Stimulated activated CD8-positive, alpha-beta memory T cell treated with anti-CD3 and anti-CD28 coated beads, Interleukin-12 subunit alpha, Interleukin-12 subunit beta, amount 100 ng/mL, for 4 hours (primary cell): Measurements from ENCODE around the gene PAFAH1B2.
"Not testable (repeated sequence)": the region's sequence is repeated elsewhere in the genome, so short reads cannot be mapped to it uniquely, and the experiment has no call there.

Source experiments
- DNase-seq: peaks from one replicate; pipeline ENCODE4 v3.0.0-alpha.2; 2020; ENCODE audit warnings: low read depth

Gene PAFAH1B2

DNA sequence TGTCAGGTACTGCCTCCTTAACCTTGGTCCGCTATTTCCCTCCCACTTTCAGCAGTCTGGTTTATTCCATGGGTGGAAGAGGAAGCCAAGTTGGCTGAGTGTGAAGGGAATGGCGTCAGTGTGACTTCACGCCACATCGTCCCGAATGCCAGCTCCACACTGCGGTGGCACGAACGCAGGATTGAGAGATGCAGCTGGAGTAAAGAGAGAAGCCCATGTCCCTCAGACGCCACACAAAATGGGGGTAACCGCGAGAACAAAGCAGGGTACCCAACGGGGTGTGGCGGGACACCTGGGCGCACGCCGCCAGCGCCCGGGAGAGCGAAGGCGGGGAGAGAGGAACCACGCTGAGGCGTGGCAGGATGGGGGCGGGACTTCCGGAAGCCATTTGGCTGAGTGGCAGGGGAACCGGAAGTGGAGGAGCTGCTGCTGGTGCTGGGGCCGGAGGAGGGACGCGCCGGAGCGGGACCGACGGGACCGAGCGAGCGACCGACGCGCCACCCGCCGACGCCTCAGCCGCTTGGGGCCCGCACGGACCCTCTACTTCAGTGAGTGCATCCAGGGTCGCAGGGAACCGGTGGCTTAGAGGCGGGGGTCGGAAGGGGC is at the start of gene PAFAH1B2:
Gene PAFAH1B2, plus strand, starts transcription at position 417 of the 606 bp plus-strand sequence. CDS start 8,161 bp downstream, outside the sequence.
- DNase-seq: peak; percentile 89

- no peak for DNase-seq
Measured at GRCh38 chr11:117094776-117095175, 49.3 kb upstream of the PAFAH1B2 start.

- DNase-seq: no peak
Measured at GRCh38 chr11:117095284-117096161, 48.6 kb upstream of the PAFAH1B2 start.

DNA sequence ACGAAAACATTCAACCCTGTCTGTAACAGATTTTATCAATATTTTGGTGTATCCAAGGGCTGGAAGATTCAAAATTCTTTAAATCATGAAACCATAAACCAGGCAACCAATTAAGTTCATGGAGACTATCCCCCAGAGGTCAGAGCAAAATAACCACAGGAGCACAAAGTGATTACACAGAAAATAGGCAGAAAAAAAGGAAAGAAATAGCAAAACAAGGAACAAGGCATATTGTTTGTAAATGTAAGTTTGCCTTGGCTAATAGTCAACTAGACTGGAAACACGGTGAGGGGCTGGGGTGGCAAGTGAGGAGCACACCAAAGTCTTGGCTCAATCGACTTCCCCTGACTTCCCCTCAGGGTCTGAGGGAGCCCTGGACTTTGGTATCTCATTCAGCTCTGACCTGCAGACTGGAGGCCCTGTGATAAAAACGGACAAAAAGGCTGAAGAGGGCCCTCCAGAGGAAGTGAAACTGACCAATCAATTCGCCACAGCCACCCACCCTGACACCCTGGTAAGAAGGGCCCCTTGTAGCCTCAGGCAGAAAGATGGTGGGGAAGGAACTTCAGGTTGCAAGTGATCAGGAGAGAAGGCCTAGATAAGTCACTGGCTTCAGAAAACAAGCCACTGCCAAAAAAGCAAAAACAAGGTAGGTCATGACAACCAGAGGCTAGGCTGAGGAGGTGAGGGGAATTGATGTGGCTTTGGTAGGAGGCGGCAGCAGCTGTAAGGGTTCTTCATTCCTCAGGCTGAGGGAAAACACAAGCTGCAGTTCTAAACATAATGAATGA is 47.7 kb upstream of the PAFAH1B2 start:
- no peak for DNase-seq

- DNase-seq: no peak
Measured at GRCh38 chr11:117097014-117097388, 47.1 kb upstream of the PAFAH1B2 start.

GRCh38 chr11:117097389-117098268 is 46.5 kb upstream of the PAFAH1B2 start:
- DNase-seq: no peak

GRCh38 chr11:117098269-117099232 is 45.5 kb upstream of the PAFAH1B2 start, which contains the start of gene SIK3:
TSS of gene SIK3 (minus strand) at chr11:117098428. CDS start at chr11:117098415, 13 bp downstream.
- peak; percentile 95 for DNase-seq

- no peak for DNase-seq
Measured at GRCh38 chr11:117099696-117100095, 44.4 kb upstream of the PAFAH1B2 start.

DNA sequence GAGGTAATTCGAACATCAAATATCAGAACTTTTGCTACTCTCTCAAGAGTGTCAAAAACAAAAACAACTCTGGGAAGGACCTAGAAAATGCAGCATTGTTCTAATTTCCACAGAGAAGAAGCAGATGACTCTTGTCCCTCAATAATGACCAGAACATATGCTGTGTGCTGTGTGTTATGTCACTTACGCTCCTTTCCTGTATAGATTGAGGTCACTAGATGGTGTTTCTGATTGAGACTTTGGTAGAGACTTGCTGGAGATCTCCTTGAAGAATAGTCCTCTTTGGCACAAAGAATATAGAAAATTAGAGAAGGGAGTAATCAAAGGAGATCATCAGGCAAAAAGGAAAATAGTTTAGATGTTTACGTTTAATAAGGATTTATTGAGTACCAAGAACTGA is 43.5 kb upstream of the PAFAH1B2 start:
- DNase-seq: no peak

DNA sequence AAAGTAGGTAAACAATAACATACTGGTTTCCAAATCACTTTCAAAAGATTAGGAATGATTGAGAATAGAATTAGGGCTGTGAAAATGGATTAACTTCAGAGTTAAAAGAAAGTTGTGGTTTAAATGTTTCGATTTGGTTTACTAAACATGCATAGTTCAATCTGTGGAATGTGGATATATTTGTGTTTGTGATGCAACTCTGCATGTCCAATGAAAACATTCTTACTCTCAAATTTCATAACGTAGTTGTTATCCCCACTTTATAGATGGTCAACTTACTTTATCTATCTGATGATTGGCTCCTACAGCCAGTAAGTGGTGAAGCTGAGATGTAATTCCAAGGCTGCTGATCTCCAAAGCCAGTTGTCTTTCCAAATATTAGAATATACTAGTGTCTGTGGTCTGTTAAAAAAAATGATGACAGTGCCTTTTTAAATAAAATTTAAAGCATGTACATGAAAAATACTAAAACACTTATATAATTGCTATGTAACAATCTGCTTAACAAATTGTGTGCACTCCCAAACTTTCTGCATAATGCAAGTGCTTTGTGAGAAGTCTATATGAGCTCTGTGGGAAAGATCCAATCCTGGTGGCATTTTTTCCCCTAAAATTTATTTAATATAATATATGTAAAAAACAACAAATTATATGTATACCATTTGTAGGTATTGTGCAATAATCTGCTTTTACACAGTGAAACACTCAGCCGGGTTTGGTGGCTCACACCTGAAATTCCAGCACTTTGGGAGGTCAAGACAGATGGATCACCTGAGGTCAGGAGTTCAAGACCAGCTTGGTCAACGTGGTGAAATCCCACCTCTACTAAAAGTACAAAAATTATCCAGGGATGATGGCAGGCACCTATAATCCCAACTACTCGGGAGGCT is 36.1 kb upstream of the PAFAH1B2 start:
- DNase-seq: no peak

DNA sequence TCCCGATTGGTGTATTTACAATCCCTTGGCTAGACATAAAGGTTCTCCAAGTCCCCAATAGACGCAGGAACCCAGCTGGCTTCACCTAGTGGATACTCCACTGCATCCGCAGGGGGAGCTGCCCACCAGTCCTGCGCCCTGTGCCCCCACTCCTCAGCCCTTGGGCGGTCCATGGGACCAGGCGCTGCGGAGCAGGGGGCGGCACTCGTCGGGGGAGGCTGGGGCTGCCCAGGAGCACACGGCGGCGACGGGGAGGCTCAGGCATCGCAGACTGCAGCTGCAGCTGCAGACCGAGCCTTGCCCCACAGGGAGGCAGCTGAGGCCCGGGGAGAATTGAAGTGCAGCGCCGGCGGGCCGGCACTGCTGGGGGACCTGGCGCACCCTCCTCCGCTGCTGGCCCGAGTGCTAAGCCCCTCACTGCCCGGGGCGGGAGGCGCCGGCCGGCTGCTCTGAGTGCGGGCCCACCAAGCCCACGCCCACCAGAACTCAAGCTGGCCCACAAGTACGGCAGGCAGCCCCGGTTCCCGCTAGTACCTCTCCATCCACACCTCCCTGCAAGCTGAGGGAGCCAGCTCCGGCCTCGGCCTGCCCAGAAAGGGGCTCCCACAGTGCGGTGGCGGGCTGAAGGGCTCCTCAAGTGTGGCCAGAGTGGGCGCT is 33.7 kb upstream of the PAFAH1B2 start:
- DNase-seq: no peak

DNA sequence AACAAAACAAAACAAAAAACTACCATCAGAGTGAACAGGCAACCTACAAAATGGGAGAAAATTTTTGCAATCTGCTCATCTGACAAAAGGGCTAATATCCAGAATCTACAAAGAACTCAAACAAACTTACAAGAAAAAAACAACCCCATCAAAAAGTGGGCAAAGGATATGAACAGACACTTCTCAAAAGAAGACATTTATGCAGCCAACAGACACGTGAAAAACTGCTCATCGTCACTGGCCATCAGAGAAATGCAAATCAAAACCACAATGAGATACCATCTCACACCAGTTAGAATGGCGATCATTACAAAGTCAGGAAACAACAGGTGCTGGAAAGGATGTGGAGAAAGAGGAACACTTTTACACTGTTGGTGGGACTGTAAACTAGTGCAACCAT is 31.6 kb upstream of the PAFAH1B2 start:
- not testable (repeated sequence) for DNase-seq

DNA sequence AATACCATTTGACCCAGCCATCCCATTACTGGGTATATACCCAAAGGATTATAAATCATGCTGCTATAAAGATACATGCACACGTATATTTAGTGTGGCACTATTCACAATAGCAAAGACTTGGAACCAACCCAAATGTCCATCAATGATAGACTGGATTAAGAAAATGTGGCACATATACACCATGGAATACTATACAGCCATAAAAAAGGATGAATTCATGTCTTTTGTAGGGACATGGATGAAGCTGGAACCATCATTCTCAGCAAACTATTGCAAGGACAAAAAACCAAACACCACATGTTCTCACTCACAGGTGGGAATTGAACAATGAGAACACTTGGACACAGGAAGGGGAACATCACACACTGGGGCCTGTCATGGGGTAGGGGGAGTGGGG is 31.1 kb upstream of the PAFAH1B2 start:
- not testable (repeated sequence) for DNase-seq

GRCh38 chr11:117117681-117118080 is 26.4 kb upstream of the PAFAH1B2 start:
- DNase-seq: no peak

- no peak for DNase-seq
Measured at GRCh38 chr11:117121176-117121575, 22.9 kb upstream of the PAFAH1B2 start.

DNA sequence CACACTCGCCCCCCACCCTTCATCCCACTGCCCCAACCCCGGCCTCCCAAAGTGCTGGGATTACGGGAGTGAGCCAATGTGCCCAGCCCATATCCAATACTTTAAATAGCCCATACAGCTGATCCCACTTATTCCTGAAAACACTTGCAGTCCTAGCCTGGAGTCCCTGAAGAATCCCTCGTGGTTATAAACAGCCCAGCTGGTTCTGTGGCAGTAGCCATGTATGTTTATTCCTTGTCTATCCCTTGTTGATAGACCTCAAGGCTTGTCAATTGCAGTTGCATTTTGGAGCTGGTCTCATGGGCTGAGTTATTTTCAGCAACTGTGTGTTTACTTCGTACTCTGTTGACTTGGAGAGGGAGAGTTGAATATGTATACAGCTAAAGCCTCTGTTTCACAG is 21.5 kb upstream of the PAFAH1B2 start:
- no peak for DNase-seq

- DNase-seq: no peak
Measured at GRCh38 chr11:117126223-117126965, 17.7 kb upstream of the PAFAH1B2 start.
